ENCODE measurements around the gene MEMO1.
A peak's percentile ranks its signal among the peaks of the same experiment; 100 is the strongest.
"Not testable (repeated sequence)": the region's sequence is repeated elsewhere in the genome, so short reads cannot be mapped to it uniquely, and the experiment has no call there.

MEMO1 gene

DNA sequence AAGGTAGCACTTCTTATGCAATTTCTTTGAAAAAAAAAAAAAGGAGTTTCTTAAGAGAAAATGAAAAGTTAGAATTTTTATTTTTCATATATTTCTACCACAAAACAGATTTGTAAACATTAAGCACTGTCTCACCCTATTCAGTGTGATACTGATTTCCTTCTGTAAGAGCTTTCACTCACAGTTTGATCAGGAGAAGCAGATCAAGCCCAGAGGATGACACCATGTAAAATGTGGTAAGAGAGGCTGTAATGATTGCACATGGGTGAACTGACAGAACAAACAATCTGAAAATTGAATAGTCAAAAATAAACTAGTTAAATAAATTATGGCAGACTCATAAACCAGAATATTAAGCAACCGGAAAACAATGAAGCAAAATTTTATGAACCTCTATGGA lies 54.5 kb downstream of the MEMO1 start:
- DNase-seq = no peak

DNA sequence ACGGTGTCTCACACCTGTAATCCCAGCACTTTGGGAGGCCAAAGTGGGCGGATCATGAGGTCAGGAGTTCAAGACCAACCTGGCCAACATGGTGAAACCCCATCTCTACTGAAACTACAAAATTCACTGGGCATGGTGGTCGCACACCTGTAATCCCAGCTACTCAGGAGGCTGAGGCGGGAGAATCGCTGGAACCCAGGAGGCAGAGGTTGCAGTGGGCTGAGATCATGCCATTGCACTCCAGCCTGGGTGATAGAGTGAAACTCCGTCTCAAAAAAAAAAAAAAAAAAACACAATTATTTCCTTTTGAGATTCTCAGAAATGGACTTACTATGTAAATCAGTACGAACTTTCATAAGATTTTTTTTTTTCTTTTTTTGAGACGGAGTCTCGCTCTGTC lies 57.7 kb downstream of the MEMO1 start:
- not testable (repeated sequence) for DNase-seq

DNA sequence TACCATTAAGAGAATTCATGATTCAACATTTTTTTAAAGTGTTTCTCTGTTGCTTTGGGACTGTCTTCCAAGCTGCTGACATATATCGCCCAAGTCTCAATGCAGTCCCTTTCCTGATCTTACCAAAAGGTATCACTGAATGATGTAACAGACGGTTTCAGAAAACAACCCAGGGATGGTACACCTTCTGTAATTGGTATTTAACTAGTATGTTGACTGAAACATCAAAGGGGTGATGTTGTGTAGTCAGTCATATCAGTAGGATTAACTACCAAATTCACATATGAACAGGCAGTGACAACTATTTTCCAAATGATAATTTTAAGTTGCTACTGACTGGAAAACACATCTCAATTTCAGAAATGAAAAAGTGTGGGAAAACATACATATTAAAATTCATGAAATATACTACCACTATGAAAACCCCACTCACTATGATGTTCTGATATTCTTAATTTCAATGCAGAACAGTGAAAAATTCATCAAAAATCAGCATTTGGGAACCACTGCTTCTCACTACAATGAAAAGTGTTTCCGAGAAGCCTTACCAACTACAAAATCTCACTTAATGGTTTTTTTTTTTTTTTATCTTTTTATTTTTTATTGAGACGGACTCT lies 59.8 kb downstream of the MEMO1 start:
- no peak for DNase-seq

DNA sequence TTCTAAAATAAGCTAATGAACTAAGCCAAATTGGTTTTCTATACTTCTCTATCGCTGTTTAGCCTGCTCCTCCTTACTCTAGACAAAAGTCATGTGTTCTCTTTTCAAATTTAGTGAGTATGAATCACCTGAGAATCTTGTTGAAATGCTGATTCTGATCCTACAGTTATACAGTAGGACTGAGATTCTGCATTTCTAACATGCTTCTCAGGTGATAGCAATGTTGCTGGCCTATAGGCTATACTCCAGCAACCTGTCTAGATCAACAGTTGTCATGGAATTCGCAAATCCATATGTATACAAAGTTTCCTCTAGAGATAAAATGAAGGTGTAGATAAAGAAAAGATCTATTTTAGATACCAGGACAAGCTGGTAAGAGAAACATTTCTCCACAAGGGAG lies 62.9 kb downstream of the MEMO1 start:
- no peak for DNase-seq

DNA sequence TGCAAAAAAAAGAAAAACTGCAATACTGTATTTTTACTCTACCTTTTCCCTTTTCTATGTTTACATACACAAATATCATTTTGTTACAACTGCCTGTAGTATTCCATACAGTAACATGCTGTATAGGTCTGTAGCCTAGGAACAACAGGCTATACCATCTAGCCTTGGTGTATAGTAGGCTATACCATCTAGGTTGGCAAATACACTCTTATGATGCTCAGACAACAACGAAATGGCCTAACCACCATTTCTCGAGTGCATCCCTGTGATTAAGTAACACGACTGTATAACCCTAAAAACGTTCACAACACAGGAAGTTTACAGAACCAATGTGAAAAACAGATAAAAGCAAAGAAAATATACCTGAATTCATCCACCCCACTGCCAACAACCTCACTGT lies 64.0 kb downstream of the MEMO1 start:
- DNase-seq = no peak

DNA sequence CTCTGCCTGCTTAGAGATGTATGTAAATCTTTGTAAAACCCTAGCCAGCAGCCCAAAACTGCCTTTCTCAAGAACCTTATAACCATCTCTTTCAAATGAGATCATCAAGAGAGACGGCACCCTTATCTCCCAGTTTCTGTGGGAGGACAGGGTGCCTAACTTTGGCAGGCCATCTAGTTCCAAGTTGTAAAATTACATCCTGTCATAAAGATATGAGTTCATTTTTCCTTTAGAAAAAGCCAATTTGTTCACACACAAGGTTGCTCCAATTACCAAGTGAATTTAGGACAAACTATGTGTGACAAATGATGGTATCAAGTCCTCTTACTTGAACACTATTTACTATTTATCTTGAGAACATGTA lies 65.3 kb downstream of the MEMO1 start:
- DNase-seq = no peak

DNA sequence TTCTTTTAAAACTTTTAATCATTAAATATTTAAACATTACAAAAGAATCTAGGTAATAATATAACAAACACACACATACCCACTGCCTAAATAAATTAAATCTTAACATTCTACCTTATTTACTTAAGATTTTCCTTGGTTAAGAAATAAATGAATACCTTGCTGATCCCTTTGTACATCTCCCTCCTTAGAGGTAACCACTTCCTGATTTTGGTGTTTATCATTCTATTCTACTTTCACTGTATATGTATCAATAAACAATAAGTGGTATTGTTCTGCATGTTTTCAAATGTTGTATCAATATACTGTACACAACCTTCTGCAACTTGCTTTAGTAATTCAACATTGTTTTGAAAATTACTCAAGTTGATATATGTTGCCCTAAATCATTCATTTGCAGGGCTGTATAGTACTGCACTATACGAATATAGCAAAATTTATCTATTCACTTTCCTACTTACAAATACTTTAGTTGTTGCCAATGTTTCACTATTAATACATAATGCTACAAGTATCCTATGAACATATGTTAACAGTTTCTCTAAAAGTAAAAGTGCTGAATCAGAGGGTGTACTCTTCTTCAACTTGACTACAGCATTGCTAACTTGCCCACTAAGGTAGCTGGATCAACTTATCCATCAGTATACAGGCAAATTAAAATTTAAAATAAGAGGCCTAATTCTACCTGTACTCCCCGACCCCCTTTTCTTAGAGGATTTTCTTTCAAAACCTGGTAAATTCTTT lies 65.8 kb downstream of the MEMO1 start:
- DNase-seq = no peak

DNA sequence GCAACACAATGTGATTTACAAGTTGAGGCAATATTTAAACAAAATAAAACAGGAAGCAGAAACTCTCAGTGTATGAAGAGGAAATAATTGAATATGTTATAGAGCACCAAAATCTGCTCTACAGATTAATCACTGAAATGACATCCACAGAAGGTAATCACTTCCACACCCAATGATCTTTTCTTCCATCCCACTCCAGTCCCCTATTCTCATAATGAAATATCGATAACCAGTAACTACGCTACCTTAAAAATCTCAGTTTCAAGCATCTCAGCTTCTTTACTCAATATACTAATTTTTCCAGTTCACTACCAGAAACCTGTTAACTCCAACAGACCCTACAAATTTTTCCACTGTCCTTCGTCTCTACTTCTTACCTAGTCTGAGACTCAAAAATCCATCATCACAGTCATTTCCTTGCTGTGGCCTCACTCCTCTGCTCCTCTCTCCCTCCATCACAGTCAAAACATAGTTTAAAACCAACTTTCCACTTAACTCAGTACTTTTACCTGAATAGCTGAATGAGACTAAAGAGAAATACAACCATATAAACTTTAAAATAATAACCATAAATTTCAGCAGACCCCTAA lies 67.1 kb downstream of the MEMO1 start:
- DNase-seq = no peak

DNA sequence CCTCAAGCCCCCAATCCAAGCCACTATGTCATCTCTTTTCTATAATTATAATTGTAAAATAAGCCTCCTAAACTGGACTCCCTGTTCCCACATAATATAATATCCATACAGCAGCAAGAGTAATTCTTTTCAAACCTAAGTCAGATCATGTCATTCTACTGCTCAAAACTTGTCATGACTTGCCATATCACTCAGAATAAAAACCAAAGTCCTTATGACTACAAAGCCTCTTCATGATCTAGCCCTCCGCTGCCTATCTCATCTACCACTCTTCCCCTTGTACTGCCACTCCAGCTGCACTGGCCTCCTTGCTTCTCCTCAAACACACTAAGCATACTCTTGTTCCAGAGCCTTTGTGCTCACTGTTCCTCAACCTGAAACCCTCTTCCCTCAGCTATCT lies 69.9 kb downstream of the MEMO1 start:
- DNase-seq = no peak

DNA sequence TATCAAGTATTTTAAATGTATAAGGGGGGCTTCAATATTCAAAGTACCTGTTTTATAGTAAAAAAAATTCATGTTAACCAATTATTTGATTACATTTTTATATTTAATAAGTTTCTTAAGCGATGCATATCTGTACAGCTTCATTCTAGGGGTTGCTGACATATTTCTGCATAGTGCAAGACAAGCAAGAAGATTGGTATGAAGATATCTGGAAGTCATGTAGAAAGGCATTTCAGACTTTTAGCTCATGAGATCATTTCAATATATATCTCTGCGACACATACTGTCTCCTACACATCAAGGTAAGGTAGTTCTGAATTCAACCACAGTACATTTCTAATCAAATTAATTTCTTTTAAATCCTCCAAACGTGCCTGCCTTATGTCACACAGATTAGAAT lies 73.1 kb downstream of the MEMO1 start:
- no peak for DNase-seq

DNA sequence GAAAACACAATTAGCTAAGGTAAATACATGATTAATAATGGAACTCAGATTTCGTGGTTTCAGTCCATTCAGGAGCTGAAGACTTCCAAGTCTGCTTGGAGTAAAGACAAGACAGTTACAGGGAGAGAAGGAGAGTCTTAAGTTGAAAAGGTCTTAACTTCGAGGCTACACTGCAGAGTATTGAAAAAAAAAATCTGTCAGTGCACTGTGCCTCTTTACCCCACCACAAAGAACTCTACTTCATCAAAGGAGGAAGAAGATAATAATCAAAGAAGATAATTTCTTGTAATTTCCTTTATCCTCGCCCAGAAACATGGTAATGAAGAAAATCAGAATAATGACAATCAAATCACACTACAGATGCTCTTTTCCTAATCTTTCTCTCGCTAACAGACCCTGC lies 75.4 kb downstream of the MEMO1 start:
- no peak for DNase-seq

DNA sequence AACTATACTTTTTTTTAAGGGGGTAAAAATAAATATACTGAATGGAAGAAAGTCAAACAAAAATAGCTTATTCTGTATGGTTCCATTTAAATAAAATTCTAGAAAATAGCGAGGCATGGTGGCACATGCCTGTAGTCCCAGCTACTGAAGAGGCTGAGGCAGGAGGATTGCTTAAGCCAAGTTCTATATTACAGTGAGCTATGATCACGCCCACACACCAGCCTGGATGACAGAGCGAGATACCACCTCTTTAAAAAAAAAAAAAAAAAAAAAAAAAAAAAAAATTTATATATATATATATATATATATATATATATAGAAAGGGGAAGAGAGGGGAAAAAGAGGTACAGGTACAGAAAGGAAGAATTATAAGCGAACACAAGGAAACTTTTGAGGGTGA lies 77.7 kb downstream of the MEMO1 start:
- DNase-seq = no peak

DNA sequence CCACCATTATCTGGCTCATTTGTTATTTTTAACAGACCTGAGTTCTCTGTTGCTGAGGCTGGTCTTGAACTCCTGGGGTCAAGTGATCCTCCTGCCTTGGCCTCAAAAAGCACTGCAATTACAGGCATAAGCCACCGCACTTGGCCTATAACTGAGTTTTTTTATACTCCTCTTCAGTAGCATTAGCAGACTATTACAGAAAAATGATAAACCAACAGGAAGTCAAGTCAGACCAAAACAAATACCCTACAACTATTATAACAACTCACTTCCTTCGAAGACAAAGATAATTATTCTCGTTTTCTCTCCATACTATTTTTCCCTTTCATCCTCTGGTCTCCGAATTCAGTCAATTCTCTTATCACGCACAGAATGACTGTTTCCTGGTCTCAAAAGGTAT lies 78.2 kb downstream of the MEMO1 start:
- DNase-seq = peak in 1 of 2 donors; percentile 6

DNA sequence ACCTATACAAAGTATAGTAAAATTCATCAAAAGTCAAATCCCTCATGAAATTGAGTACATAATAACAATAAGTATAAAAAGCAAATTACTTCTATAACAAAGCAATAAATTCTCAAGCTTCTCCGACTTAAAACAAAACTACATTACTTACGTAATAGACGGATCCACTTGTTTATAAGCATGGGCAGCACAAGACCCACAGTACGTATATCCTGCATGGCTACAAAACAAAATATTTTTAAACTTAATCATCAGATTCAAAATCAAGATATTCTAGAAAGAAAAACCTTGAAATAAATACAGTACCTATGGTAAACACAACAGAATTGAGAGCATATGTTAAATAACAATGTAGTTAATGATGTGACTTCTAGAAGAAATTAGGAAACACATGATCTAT lies 78.9 kb downstream of the MEMO1 start:
- DNase-seq = no peak

DNA sequence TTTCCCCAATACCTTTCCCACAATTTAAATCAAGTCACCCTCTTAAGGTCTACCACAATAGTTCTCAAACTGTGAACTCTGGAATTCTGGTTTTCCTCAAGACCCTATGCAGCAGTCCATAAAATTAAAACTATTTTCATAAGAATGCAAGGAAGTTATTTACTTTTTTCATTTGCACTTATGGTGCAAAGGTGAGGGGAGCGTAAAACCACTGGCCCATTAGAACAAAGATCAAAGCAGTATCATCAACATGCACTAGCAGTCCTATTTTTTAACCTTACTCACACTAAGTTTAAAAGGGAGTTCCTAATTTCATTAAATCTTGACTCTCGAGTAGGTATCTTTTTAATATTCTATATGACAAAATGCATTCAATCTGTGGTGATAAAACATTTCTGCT lies 85.3 kb downstream of the MEMO1 start:
- no peak for DNase-seq

DNA sequence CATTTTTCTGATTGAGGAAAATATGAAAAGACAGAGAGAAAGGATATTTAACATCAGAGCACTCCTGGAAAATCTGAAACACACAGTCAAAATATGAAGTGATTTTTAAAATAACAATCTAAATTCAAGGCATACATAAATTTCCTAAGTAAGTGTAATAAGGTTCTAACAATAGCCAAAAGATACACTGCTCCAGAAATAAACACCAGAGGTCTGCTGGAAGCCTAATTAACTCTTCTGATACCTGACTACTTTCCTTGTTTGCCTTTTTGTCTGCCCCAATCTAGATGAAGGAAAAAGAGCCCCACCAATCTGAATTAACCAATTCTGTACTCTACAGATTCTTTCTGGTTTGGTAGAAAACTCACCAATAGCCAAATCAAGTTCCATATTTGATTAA lies 87.1 kb downstream of the MEMO1 start:
- no peak for DNase-seq

DNA sequence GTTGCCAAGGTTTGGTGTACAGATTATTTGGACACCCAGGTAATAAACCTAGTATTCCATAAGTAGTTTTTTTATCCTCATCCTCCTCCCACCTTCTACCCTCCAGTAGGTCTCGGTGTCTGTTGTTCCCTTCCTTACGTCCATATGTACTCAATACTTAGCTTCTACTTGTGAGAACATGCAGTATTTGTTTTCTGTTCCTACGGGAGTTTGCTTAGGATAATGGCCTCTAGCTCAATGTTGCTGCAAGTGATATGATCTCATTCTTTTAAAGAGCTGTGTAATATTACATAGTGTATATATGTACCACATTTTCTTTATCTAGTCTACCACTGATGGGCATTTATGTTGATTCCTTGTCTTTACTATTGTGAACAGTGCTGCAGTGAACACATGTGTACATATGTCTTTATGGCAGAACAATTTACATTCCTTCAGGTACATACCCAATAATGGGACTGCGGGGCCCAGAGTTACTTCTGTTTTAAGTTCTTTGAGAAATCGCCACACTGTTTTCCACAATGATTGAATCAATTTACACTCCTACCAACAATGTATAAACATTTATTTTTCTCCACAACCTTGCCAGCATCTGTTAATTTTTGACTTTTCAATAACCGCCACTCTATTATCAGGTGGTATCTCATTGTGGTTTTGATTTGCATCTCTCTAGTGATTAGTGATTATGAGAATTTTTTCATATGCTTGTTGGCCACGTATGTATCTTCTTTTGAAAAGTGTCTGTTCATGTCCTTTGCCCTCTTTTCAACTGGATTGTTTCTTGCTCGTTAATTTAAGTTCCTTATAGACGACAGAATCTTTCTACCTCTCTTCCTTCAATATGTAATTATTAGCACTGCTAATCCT lies 88.0 kb downstream of the MEMO1 start:
- DNase-seq = no peak

DNA sequence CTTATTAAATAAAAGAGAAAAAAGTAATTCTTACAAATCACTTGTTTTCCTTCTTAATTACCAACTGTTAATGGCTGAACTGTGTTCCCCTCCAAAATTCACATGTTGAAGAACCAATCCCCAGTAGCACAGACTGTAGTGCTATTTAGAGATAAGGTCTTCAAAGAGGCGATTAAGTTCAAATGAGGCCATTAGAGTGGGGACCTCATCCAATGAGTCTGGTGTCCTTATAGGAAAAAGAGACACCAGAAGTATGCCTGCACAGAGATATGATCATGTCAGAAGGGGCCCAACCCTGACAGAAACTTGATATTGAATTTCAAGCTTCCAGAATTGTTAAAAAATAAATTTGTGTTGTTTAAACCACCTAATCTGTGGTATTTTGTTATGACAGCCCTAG lies 89.8 kb downstream of the MEMO1 start:
- DNase-seq = no peak

DNA sequence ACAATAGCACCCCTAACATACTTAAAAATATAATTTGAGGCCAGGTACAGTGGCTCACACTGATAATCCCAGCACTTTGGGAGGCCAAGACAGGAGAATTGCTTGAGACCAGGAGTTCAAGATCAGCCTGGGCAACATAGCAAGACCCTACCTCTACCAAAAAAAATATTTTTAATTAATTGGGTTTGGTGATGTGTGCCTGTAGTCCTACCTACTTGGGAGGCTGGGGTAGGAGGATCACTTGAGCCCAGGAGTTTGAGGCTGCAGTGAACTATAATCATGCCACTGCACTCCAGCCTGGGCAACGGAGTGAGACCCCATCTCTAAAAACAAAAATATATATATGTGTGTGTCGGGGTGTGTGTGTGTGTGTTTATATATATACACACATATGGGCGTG lies 91.3 kb downstream of the MEMO1 start:
- DNase-seq = no peak

DNA sequence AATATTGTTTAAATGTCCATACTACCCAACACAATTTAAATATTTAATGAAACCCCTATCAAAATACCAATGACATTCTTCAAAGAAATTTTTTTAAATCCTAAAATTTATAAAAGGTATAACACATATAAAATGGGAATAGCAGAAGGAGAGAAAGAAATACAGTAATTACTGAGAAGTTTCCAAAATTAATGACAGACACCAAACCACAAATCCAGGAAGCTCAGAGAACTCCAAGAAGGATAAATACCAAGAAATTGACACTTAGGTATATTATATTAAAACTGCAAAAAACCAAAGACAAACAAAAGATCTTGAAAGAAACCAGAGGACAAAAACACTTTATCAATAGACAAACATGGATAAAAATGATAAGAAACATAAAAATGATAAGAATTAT lies 101.1 kb downstream of the MEMO1 start:
- no peak for DNase-seq

DNA sequence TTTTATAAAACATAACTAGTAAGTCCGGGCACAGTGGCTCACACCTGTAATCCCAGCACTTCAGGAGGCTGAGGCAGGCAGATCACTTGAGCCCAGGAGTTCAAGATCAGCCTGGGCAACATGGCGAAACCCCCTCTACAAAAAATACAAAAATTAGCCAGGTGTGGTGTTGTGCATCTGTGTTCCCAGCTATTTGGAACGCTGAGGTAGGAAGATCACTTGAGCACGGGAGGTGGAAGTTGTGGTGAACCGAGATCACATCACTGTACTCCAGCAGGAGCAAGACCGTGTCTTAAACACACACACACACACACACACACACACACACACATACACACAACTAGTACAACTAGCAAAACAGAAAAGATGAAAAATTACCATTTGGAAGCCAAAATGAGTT lies 103.3 kb downstream of the MEMO1 start:
- not testable (repeated sequence) for DNase-seq

DNA sequence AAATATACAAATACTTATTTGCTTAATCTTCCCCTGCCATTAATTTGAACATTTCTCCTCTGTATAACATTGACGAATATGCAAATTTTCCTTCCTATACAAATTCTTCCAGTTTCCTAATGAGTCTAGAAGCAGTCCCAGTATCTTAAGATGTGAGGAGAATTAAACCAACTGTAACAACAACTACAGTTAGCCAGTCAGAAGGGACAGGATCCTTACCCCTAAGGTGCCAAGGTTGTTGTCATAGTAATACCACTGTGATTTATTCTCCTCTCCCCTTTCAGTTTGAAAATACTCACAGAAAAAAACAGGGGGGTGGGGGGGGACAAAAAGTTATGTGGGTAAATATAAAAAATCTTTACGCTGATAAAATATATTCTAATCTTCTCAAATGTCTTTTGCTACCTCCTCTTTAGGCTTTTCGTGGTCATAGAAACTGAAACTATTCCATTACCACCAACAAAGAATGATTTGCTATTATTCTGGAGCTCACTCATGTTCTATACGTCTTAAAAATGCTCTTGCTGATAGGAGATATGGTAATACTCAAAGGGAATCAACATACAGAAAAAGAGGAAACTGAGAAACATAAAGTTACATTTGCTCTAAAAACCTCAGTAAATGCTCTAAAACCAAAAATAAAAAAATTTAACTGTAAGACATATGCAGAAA lies 107.6 kb downstream of the MEMO1 start:
- DNase-seq = no peak

DNA sequence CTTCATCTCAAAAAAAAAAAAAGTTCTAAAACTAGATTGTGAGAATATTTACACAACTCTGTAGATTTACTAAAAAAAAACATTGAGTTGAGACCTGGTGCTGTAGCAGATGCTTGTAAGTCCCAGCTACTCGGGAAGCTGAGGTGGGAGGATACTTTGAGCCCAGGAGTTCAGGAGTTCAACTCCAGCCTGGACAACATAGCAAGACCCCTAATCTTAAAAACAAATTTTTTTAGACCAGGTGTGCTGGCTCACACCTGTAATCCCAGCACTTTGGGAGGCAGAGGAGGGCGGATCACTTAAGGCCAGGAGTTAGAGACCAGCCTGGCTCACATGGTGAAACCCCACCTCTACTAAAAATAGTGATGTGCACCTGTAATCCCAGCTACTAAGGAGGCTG lies 108.9 kb downstream of the MEMO1 start:
- no peak for DNase-seq
